Spleen (tissue), 7 donors: ENCODE results near the gene NFATC1.

ENCODE experiments used
- POLR2A ChIP-seq, 3 donors: fragments of 450-650 bp; IDR thresholded peaks; one replicate each; pipeline ENCODE4 v1.5.1; 2017; ENCODE audit warnings: antibody characterized with exemption in 3 of 3, mild to moderate bottlenecking in 1 of 3
- POLR2AphosphoS5 ChIP-seq, 3 donors: sonication (generic); formaldehyde crosslinking; IDR thresholded peaks; one replicate each; pipeline ENCODE4 v1.5.1; 2017; ENCODE audit warnings: antibody characterized with exemption in 3 of 3
- TF ChIP-seq, protein P1 (sequence below), 11 experiments: fragments of 200-600 bp in 7 of 11; fragments of 450-650 bp in 4 of 11; sonication (generic) in 4 of 11; IDR thresholded peaks in 8 of 11; conservative IDR thresholded peaks in 3 of 11; 1 replicate in 7 of 11; 2 replicates in 4 of 11; pipeline versions ENCODE4 v1.4.0 to v1.8.0; 2016 to 2021; ENCODE audit warnings: antibody characterized with exemption in 11 of 11, inconsistent platforms in 4 of 11, mild to moderate bottlenecking in 1 of 11
- donor health status: DM: no; HTN: no; CAD: no; lungs with moderate emphysema.
- donor health status: DM: no; HTN: no; CAD: no.
- donor health status: DM: no; HTN: no; CAD: no.

- TF ChIP-seq POLR2AphosphoS5 (IDR thresholded peaks at IDR 0.05): no peak
- TF ChIP-seq, protein P1, sequence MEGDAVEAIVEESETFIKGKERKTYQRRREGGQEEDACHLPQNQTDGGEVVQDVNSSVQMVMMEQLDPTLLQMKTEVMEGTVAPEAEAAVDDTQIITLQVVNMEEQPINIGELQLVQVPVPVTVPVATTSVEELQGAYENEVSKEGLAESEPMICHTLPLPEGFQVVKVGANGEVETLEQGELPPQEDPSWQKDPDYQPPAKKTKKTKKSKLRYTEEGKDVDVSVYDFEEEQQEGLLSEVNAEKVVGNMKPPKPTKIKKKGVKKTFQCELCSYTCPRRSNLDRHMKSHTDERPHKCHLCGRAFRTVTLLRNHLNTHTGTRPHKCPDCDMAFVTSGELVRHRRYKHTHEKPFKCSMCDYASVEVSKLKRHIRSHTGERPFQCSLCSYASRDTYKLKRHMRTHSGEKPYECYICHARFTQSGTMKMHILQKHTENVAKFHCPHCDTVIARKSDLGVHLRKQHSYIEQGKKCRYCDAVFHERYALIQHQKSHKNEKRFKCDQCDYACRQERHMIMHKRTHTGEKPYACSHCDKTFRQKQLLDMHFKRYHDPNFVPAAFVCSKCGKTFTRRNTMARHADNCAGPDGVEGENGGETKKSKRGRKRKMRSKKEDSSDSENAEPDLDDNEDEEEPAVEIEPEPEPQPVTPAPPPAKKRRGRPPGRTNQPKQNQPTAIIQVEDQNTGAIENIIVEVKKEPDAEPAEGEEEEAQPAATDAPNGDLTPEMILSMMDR (IDR thresholded peaks at IDR 0.05 in 8 of 11, conservative IDR thresholded peaks at IDR 0.05 in 3 of 11): no peak
- no peak for TF ChIP-seq POLR2A (IDR thresholded peaks at IDR 0.05)
These were observed 10.9 kb upstream of the NFATC1 start for GRCh38 chr18:79384834-79385233.
